ENCODE results near the gene MX1.

- TF ChIP-seq POLR2A (IDR thresholded peaks at IDR 0.05) = no peak
- no peak for TF ChIP-seq CTCF (IDR thresholded peaks at IDR 0.05)
These were observed 57.9 kb downstream of the MX1 start for GRCh38 chr21:41483973-41484372.

Measured in tibial nerve (tissue), 3 donors.